ENCODE measurements around the gene VTI1A.

Gene VTI1A

DNA sequence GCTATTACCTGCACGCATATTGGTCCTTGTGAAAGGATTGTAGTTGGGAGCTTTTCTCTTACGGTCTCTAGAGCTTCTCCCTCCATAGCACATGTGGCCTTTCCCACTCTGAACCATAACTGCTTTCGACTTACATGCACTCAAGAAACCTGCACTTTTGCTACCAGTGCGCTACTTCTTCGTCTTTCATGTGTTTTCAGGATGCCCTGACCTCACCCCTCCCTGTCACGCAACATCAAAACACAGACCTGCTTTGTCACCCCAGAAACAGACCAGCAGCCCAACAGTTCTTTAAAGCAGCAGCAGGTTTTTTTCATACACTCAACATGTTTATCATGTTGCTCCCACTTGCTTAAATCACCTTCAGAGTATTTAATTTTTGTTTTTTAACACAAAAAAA, 259.6 kb downstream of the VTI1A start:
- no peak for DNase-seq
- no peaks in the 10 kb centered on the region for H3K79me2 ChIP-seq (ENCODE audit: low read length)
- no peak overlapping the region for H3K4me3 ChIP-seq (ENCODE audit: low read length)
- H3K4me2 ChIP-seq (ENCODE audit: low read depth, low read length), result no peak overlapping the region
- no peak overlapping the region for H3K27ac ChIP-seq (ENCODE audit: low read length)
- TF ChIP-seq EZH2phosphoT487 (IDR thresholded peaks at IDR 0.05; ENCODE audit: low read length) (no peak), EZH2 (optimal IDR thresholded peaks at IDR 0.05; ENCODE audit: low read depth, low read length) (no peak)
- TF ChIP-seq, protein P1, sequence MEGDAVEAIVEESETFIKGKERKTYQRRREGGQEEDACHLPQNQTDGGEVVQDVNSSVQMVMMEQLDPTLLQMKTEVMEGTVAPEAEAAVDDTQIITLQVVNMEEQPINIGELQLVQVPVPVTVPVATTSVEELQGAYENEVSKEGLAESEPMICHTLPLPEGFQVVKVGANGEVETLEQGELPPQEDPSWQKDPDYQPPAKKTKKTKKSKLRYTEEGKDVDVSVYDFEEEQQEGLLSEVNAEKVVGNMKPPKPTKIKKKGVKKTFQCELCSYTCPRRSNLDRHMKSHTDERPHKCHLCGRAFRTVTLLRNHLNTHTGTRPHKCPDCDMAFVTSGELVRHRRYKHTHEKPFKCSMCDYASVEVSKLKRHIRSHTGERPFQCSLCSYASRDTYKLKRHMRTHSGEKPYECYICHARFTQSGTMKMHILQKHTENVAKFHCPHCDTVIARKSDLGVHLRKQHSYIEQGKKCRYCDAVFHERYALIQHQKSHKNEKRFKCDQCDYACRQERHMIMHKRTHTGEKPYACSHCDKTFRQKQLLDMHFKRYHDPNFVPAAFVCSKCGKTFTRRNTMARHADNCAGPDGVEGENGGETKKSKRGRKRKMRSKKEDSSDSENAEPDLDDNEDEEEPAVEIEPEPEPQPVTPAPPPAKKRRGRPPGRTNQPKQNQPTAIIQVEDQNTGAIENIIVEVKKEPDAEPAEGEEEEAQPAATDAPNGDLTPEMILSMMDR (IDR thresholded peaks at IDR 0.05; ENCODE audit: low read length), result no peak
- H3K9me3 ChIP-seq (replicated peaks; ENCODE audit: insufficient read depth, low read length), result no peaks in the 10 kb centered on the region
- H2AFZ ChIP-seq (ENCODE audit: low read length), result no peak overlapping the region
- H3K27me3 ChIP-seq (replicated peaks; ENCODE audit: insufficient read depth, low read length), result no peaks in the 10 kb centered on the region
- H3K36me3 ChIP-seq (replicated peaks; ENCODE audit: insufficient read depth, low read length), result no peaks in the 10 kb centered on the region
- no peaks in the 10 kb centered on the region for H3F3A ChIP-seq (ENCODE audit: insufficient read depth, low read length)
- no peaks in the 10 kb centered on the region for H3K4me1 ChIP-seq (ENCODE audit: low read length)
- H4K20me1 ChIP-seq (ENCODE audit: insufficient read depth, low read length), result no peaks in the 10 kb centered on the region
- H3K9me2 ChIP-seq (replicated peaks; ENCODE audit: insufficient read depth, low read length), result no peaks in the 10 kb centered on the region
- no peak overlapping the region for H3K9ac ChIP-seq (ENCODE audit: low read length)

DNA sequence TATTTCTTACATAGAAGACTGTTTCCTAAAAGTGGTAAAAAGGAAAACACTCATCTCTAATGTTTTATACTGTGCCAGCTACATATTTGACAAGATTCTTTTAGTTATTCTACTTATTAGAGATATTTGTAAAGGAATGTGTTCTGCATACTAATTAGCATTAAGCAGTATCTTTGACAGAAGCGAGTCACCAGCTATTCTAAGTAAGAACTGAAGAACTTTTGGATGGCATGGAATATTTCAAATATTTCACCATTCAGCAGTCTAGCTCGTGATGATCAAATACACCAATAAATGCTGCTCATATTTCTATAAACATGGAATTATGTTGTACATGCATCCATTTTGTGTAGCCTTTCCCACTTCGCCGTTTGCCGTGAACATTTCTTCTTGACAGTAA, 261.4 kb downstream of the VTI1A start:
- no peak for DNase-seq
- Histone ChIP-seq H3K36me3 (replicated peaks; ENCODE audit: insufficient read depth, low read length) (no peaks in the 10 kb centered on the region), H3K27ac (ENCODE audit: low read length) (no peak overlapping the region), H3K4me1 (ENCODE audit: low read length) (no peaks in the 10 kb centered on the region), H3K9me2 (replicated peaks; ENCODE audit: insufficient read depth, low read length) (no peaks in the 10 kb centered on the region), H3K27me3 (replicated peaks; ENCODE audit: insufficient read depth, low read length) (no peaks in the 10 kb centered on the region), H3K79me2 (ENCODE audit: low read length) (no peaks in the 10 kb centered on the region), H4K20me1 (ENCODE audit: insufficient read depth, low read length) (no peaks in the 10 kb centered on the region), H3K9ac (ENCODE audit: low read length) (no peak overlapping the region), H3K4me3 (ENCODE audit: low read length) (no peak overlapping the region), H3K9me3 (replicated peaks; ENCODE audit: insufficient read depth, low read length) (no peaks in the 10 kb centered on the region), H2AFZ (ENCODE audit: low read length) (no peak overlapping the region), H3K4me2 (ENCODE audit: low read depth, low read length) (no peak overlapping the region), H3F3A (ENCODE audit: insufficient read depth, low read length) (no peaks in the 10 kb centered on the region)
- TF ChIP-seq EZH2phosphoT487 (IDR thresholded peaks at IDR 0.05; ENCODE audit: low read length) (no peak), EZH2 (optimal IDR thresholded peaks at IDR 0.05; ENCODE audit: low read depth, low read length) (no peak)
- TF ChIP-seq, protein P1 (IDR thresholded peaks at IDR 0.05; ENCODE audit: low read length), result no peak

DNA sequence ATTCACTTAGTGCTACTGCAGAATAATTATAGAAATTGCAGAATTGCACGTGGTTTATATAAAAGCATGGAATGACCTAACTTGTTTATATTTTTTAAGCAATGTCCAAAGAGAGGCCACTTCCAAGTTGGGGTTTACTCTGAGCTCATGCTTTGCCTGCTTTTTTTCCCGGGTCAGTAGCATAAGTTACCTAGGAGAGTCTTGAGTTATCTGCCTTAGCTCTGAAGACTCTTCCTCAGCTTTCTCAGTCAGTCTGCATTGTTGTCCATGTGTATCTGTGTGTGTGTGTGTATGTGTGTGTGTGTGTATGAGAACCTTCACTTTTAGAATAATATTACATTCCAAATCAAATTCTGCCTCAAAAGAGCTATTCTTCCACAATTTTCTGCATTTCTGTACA, 263.5 kb downstream of the VTI1A start:
- Histone ChIP-seq H3K4me3 (ENCODE audit: low read length) (no peak overlapping the region), H3K4me2 (ENCODE audit: low read depth, low read length) (no peak overlapping the region), H3K9ac (ENCODE audit: low read length) (no peak overlapping the region), H3K9me3 (replicated peaks; ENCODE audit: insufficient read depth, low read length) (no peaks in the 10 kb centered on the region), H4K20me1 (ENCODE audit: insufficient read depth, low read length) (no peaks in the 10 kb centered on the region), H3K27me3 (replicated peaks; ENCODE audit: insufficient read depth, low read length) (no peaks in the 10 kb centered on the region), H3F3A (ENCODE audit: insufficient read depth, low read length) (no peaks in the 10 kb centered on the region), H3K9me2 (replicated peaks; ENCODE audit: insufficient read depth, low read length) (no peaks in the 10 kb centered on the region), H2AFZ (ENCODE audit: low read length) (no peak overlapping the region), H3K79me2 (ENCODE audit: low read length) (no peaks in the 10 kb centered on the region), H3K27ac (ENCODE audit: low read length) (no peak overlapping the region), H3K36me3 (replicated peaks; ENCODE audit: insufficient read depth, low read length) (no peaks in the 10 kb centered on the region), H3K4me1 (ENCODE audit: low read length) (no peaks in the 10 kb centered on the region)
- no peak for TF ChIP-seq EZH2 (optimal IDR thresholded peaks at IDR 0.05; ENCODE audit: low read depth, low read length)
- TF ChIP-seq, protein P1 (IDR thresholded peaks at IDR 0.05; ENCODE audit: low read length), result no peak
- TF ChIP-seq EZH2phosphoT487 (IDR thresholded peaks at IDR 0.05; ENCODE audit: low read length), result no peak
- no peak for DNase-seq
